HG02763 (cell line): Measurements from ENCODE around the gene INCA1.

Experiments used
- ATAC-seq: cut with Tn5 transposase; IDR thresholded peaks from one replicate; pipeline ENCODE4 v1.9.1; 2021; ENCODE audit warnings: mild to moderate bottlenecking, moderate library complexity; ENCODE audit not compliant: unreplicated experiment

The INCA1 gene

DNA sequence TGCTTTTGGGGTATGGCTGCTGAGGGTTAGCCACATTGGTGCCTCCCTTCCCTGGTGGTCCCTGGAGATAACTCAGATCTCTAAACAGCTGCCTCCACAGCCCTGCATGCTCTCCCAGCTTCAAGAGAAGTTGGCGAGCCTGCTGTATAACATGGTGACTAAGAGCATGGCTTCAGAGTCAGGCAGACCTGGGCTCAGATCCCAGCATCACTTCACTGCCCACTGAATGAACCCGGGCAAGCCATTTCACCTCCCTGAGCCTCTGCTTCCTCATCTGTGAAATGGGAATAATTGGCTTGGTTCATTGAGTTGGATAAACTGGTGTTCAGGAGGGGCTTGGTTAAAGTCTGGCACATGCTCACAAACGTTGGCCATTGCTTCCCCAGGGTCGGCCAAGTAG, 17.0 kb upstream of the INCA1 start:
- ATAC-seq: no peak

DNA sequence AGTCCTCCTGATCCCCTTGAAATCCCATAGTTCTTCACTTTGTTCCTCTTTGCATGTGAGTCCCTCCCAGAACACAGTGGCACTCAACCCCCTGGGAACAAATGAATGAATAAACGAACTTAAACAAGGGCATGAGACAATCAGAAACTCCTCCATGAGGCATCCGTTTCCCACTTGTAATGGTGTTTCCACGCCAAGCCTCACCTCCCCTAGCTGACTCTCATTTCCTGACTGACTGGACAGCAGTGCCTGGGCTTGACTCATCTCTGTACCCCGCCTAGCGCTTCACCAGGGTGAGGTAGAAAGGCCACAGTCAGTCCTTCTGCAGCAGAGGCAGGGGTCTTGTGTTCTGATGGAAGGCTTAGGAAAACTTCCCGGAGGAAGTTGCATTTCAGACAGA, 14.6 kb upstream of the INCA1 start:
- no peak for ATAC-seq

- ATAC-seq: no peak
Observed at GRCh38 chr17:5003214-5003867, 6.0 kb upstream of the INCA1 start.

DNA sequence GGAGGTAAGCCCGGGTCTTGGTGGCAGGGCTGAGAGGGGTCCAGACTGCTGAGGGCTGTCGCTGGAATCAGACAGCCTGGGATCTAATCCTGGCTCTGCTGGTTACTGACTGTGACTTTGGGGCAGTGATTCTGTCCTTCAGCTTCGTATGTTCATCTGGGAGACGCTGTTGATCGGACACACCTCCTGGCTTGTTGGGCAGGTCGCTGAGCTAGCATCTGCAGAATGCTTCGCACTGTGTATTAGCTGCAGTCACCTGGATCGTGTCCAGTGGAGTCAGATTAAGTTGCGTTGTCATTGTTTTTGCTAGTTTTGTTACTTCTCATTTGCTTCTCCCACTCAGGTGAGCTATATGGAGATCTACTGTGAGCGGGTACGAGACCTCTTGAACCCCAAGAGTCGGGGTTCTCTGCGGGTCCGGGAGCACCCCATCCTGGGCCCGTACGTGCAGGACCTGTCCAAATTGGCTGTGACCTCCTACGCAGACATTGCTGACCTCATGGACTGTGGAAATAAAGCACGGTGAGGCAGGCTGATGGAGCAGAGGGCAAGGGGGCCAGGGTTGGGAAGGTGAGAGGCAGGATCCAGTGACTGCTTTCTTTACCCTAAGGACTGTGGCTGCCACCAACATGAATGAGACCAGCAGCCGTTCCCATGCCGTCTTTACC, 4.9 kb upstream of the INCA1 start:
- no peak for ATAC-seq

DNA sequence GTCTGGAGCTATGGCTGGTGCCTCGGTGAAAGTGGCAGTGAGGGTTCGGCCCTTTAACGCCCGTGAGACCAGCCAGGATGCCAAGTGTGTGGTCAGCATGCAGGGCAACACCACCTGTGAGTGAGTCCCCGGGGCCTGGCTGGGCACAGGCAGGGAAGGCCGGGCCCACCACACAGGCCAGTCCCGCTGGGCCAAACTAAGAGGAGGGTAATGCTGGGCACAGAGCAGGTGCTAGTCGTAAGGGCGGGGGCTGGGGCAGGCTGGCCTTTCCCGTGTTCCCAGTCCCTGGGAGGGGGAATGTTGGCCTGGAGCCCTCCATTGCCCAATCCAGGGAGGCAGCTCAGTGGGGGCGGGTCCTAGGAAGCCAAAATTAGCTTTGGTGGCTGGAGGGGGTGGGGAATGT, 2.9 kb upstream of the INCA1 start:
- ATAC-seq: no peak

DNA sequence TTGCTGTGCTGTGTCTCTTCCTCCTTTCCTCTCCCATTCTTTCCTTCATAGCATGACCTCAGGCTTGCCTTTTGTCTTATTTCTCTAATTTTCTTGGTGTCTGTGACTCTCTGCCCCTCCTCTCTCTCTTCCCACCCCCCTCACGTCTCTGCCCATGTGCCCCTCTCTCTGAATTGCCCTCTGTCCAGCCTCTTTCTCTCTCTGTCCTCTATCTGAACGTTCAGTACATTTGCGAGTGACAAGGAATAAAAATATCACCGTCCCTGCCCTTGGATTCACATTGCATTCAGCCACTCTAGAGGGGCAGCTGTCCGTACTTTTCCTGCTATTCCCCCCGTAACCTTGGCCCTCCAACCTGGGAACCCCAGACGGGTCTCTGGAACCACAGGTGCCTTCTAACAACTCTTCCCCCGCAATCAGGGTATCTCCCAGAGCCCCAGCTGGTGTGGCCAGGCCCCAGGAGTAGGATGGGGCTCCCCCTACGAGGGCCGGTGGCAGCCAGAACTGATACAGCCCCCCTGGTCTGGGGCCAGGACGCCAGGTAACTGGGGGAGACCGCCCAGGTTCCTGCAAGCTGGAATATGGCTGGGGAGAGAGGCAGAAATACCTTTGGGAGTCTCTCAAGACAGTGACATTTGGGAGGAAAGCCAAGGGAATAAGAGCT, 2.2 kb upstream of the INCA1 start:
- no peak for ATAC-seq

GRCh38 chr17:4998732-4999429, 1.6 kb upstream of the INCA1 start:
- no peak for ATAC-seq

GRCh38 chr17:4998027-4998731, 857 bp upstream of the INCA1 start:
- ATAC-seq: peak; percentile 7

DNA sequence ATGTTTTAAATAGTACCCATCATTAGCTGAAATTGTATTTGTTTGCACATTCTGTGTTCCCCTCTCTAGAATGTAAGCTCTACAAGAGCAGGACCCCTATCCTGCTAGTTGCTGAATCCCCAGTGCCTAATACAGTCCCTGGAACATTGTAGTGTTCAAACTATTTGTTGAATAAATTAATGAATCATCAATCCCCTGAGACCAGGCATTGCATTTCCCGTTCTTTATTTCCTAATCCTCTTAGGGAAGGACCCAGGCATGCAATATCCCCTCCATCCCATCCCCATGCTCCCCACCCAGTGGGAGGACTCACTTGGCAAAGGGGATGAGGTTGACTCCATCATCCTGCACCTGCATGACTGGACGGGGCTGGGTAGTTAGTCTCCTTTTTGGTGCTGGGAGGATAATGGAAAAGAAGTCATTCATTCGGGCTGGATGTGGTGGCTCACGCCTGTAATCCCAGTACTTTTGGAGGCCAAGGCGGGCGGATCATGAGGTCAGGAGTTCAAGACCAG, 3.2 kb downstream of the INCA1 start:
- no peak for ATAC-seq

DNA sequence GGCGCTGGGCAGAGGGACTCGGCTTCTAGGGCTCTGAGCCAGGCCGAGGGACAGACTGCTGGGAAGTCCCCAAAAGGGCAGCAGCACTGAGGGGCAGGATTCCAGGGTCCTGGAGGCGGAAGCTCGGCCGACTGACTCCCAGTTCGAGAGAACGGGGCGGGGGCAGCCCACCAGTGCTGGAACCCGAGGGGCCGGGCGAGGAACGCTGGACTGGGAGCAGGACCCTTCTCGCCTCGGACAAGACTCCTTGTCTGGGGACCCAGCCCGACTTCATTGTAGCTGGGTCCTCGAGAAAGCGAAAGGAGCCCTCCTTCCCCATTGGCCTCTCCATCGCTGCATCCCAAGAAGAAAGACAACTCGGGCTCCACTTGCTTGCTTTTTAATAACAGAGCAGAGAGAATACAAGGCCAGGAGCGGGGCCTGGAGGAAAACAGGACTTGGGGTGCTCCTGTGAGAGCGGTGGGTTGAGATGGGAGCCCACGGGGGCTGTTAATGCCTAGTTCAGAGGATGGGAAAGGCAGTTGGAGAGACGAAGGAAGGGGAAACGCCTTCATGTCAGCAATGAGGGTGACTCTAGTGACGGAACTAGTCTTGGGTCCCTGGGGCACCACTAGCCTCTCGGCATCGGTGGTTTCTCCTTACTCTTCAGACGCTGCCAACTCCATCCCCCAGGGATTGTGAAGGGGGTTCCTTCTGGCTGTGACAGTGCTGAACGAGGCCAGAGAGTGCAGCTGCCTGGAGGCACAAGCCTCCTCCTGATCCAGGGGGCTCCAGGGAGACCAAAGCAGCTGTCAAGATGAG, 9.4 kb downstream of the INCA1 start:
- peak; percentile 9 for ATAC-seq

- ATAC-seq: peak; percentile 73
Observed at GRCh38 chr17:4986951-4987766, 10.2 kb downstream of the INCA1 start, which contains the start of gene CAMTA2. Gene CAMTA2 (minus strand): TSS chr17:4987675. CDS start chr17:4986222, 1,453 bp downstream.

DNA sequence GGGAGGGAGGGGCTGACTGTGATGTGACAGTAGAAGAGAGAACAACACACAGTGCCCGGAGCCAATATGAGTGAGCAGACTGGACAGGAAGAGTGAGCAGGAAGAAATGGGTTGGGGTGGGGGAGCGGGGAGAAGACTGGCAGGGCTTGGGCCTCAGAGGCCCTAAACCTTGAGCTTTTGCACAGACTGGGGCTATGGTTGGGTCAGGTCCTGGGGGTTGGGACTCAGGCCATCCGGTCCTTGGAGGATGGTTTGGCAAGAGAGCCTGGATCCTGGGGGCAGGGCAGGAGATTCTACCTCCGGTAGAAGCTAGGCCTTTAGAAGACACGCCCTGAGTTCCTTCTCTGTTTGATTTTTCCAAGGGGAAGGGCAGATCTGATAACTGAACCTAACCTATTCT, 10.9 kb downstream of the INCA1 start:
- no peak for ATAC-seq

- no peak for ATAC-seq
Observed at GRCh38 chr17:4982305-4982704, 15.0 kb downstream of the INCA1 start.

DNA sequence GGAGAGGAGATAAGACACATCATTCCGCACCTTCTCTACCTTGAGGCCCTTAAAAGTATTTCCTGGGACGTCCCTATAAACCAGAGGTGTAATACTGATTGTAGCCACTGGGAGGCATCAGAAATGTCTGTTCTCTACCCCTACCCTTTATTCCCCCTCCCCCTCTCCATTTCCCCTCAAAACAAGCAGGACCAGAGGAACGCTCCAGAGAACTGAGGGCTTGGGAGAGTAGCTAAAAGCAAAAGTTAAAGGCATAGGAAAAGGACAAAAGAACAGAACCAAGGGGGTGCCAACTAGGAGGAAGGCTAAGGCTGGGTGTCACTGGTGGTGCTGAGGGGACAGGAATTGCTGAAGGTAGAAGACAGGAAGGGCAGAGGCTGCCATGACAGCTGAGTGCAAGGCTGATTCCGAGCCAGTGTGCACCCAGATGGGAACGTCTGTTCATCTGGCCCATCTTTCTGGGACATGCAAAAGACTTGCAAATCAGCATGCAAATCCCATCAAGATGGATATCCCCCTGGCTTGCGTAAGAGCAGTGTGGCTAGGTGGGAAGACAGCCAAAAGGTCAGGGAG, 16.6 kb downstream of the INCA1 start:
- ATAC-seq: no peak

DNA sequence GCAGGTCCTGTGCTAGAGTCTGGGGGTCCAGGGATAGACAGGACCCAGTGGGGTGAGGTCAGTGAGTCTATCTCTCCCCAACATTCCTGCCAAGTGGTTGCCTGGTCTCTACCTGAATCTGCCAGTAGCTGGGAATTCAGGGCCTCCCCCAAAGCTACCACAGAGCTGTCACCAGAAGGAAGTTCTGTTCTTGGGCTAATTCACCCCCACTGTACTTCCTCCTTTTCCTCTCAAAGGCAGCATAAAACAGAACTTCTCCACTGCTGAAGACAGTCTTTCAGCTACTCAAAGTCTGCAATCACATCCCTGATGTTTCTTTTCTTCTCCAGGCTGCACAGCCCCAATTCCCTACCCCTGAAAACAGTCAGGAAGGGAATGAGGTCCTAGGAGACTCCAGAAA, 18.6 kb downstream of the INCA1 start:
- no peak for ATAC-seq

DNA sequence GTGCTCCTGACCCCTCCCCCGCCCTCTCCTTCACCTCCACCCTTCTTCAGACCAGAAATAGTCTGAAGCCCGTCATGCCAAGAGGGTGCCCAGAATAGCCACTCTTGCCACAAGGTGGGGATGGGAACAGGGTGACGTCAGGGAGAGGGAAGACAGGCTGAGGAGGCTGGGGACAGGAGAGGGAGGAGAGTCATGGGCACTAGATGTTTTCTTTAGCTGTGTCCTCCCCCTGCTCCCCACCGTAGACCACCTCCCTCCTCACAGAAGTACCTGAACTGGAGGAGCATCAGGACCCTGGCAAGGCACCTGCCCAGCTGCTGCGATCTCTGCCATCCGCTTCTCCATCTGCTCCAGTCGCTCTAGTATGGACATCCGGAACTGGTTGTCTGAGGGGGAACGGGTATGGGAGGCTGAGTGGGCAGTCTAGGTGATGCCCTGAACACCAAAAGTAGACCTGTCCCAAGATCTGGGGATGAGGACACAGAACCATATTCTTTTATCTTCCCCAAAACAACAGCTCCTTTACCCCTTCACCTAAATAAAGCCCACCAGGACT, 23.1 kb downstream of the INCA1 start:
- no peak for ATAC-seq

DNA sequence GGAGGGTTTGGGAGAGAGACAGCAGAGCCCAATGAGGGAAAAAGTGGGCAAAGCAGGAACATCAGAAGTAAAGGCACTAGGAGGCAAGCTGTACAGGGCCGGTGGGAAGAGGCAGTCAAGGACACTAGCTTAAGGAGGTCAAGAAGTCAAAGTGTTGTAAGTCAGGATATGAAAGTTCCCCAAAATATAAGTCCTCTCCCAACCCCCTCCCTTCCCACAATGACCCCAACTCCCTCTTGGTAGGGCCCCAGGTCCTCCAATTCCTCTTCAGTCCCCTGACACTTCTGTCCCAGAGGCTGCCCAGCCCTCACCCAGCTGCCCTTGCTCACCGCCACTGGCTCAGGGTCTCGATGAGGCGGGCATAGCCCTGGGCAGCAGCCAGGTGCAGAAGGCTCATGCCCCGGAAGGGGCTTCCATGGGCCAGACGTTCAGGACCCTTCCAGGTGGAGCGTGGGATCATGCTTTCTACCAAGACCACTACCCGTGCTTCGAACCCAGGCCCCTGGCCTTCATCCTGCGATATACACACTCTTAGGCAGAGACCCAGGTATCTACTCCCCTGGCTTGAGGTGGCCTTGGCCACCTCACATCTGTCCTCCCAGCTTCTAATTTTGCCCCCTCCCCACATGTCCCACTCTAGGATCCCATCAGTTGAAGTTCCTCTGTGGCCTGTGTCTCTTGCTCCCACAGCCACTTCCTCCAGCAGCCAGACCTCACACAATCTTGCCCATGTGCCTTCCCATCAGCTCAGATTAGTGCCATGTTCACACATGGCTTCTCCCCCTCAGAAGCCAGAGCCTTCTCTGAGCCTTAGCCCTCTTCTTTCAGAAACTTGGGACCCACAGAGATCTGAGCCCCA, 23.8 kb downstream of the INCA1 start:
- no peak for ATAC-seq

DNA sequence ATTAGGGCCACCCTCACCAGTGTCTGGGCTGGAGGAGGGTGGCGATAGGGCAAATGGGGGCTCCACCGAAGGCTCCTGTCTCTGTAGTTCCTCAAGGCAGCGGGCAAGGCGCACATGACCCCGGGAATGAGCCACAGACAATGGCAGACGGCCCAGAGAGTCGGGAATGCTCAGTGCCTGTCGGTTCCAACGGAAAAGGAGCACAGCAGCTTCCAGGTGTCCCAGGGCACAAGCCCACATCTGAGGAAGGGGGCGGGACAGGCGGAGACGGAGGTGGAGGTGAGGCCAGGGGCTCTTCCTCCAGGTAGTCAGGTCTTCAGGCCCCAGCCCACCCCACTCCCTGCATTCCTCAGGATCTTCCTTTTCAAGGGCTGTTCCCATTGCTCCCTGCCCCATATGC, 24.6 kb downstream of the INCA1 start:
- no peak for ATAC-seq
